ENCODE results near the gene AP2S1. TPM values are rescaled to one million over a fixed set of nuclear protein-coding genes. Genes with fewer than 3 reads are reported as not detected.
A peak's percentile ranks its signal among the peaks of the same experiment; 100 is the strongest.

The AP2S1 gene
- total RNA-seq, 2 experiments from 2014 or later: 101 to 105 TPM

GRCh38 chr19:46818812-46819211 is 31.8 kb downstream of the AP2S1 start:
- no peaks in the 10 kb centered on the region for H3K27me3 Mint-ChIP-seq
- TF ChIP-seq, protein P1, sequence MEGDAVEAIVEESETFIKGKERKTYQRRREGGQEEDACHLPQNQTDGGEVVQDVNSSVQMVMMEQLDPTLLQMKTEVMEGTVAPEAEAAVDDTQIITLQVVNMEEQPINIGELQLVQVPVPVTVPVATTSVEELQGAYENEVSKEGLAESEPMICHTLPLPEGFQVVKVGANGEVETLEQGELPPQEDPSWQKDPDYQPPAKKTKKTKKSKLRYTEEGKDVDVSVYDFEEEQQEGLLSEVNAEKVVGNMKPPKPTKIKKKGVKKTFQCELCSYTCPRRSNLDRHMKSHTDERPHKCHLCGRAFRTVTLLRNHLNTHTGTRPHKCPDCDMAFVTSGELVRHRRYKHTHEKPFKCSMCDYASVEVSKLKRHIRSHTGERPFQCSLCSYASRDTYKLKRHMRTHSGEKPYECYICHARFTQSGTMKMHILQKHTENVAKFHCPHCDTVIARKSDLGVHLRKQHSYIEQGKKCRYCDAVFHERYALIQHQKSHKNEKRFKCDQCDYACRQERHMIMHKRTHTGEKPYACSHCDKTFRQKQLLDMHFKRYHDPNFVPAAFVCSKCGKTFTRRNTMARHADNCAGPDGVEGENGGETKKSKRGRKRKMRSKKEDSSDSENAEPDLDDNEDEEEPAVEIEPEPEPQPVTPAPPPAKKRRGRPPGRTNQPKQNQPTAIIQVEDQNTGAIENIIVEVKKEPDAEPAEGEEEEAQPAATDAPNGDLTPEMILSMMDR (IDR thresholded peaks at IDR 0.05): no peak
- intact Hi-C loops (cut with micrococcal nuclease): no loop called here
- H3K9me3 Mint-ChIP-seq: no peaks in the 10 kb centered on the region
- H3K4me3 Mint-ChIP-seq: no peak overlapping the region
- H3K36me3 Mint-ChIP-seq (ENCODE audit: low read depth): no peaks in the 10 kb centered on the region
- peaks cover 32% of the 10 kb centered on the region for H3K4me1 Mint-ChIP-seq (ENCODE audit: low read depth)
- H3K27ac Mint-ChIP-seq: no peak overlapping the region
- CTCF ChIA-PET: no interaction called here
- POLR2A ChIA-PET: interaction anchor here (5.1 kb wide), 1 partner anchor 32 kb away, joined by 47 read pairs; the partner anchor contains the start of gene SLC1A5
- ATAC-seq (peak; percentile 24), DNase-seq (peak; percentile 33)

DNA sequence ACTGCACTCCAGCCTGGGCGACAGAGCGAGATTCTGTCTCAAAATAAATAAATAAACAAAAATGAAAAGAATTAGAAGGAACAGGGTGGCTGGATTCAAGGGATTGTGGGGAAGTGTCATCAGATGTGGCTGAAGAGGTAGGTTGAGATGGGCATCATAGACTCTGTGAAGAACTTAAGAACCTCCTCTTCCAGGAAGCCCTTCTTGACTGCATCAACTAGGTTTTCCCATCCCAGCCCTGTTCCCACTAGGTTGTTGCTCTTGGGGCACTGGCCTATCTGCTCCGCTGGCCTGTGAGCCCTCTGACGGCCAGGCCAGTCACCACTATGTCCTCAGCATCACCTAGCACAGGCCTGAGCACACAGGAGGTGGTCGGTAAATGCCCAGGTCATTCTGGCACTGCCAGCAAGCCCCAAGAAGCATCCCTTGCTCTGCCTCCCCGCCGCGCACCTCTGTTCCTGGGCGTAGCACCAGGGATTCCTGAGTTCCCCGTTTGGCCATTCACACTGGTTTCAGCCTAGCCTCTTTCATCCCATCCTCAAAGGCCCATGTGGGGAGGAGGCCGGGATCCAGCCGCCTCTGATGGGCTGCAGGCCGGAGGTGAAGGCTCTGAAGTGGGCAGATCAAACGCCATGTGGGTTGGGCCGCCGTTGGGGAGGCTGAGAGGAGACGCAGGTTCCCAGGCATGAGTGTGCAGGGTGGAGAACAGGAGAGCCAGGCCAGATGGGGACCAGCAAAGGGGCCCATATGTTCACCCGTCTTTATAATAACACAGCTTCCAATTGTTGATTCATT is 34.6 kb downstream of the AP2S1 start:
- Mint-ChIP-seq H3K4me3 (no peak overlapping the region), H3K36me3 (ENCODE audit: low read depth) (no peaks in the 10 kb centered on the region), H3K4me1 (ENCODE audit: low read depth) (peaks cover 29% of the 10 kb centered on the region), H3K27me3 (no peaks in the 10 kb centered on the region), H3K27ac (no peak overlapping the region), H3K9me3 (no peaks in the 10 kb centered on the region)
- CTCF ChIA-PET: interaction anchor here (1.6 kb wide), 1 partner anchor 62 kb away, joined by 4 read pairs; no protein-coding TSS in a partner anchor
- ATAC-seq (no peak), DNase-seq (no peak)
- intact Hi-C loops (cut with micrococcal nuclease): no loop called here
- TF ChIP-seq, protein P1 (IDR thresholded peaks at IDR 0.05): no peak
- POLR2A ChIA-PET: no interaction called here

- ATAC-seq (no peak), DNase-seq (no peak)
- Mint-ChIP-seq H3K27me3 (no peaks in the 10 kb centered on the region), H3K9me3 (no peaks in the 10 kb centered on the region), H3K4me1 (ENCODE audit: low read depth) (peaks cover 9% of the 10 kb centered on the region), H3K4me3 (no peak overlapping the region), H3K27ac (no peak overlapping the region), H3K36me3 (ENCODE audit: low read depth) (no peaks in the 10 kb centered on the region)
- intact Hi-C loops (cut with micrococcal nuclease): no loop called here
- POLR2A ChIA-PET: interaction anchor here (0.6 kb wide), 1 partner anchor 1108 kb away, joined by 3 read pairs; no protein-coding TSS in a partner anchor
- TF ChIP-seq, protein P1 (IDR thresholded peaks at IDR 0.05): no peak
- CTCF ChIA-PET: interaction anchor here (1.6 to 2.3 kb wide), 2 partner anchors 27 to 60 kb away, joined by 4 to 8 read pairs; no protein-coding TSS in a partner anchor
Observed at GRCh38 chr19:46813839-46814358, 36.7 kb downstream of the AP2S1 start.

- TF ChIP-seq, protein P1 (IDR thresholded peaks at IDR 0.05): no peak
- Mint-ChIP-seq H3K27me3 (no peaks in the 10 kb centered on the region), H3K27ac (no peak overlapping the region), H3K36me3 (ENCODE audit: low read depth) (no peaks in the 10 kb centered on the region), H3K4me3 (no peak overlapping the region), H3K4me1 (ENCODE audit: low read depth) (peaks cover 9% of the 10 kb centered on the region), H3K9me3 (no peaks in the 10 kb centered on the region)
- intact Hi-C loops (cut with micrococcal nuclease): no loop called here
- POLR2A ChIA-PET: interaction anchor here (0.6 kb wide), 1 partner anchor 1108 kb away, joined by 3 read pairs; no protein-coding TSS in a partner anchor
- CTCF ChIA-PET: interaction anchor here (2.3 kb wide), 1 partner anchor 27 kb away, joined by 8 read pairs; no protein-coding TSS in a partner anchor
- ATAC-seq (no peak), DNase-seq (no peak)
Observed at GRCh38 chr19:46812977-46813838, 37.4 kb downstream of the AP2S1 start.

Measured in activated CD8-positive, alpha-beta T cell treated with anti-CD3 and anti-CD28 coated beads for 36 hours (primary cell).